GM23248 (cell line): ENCODE measurements around the gene SLC46A1. TPM values are rescaled to one million over a fixed set of nuclear protein-coding genes. Genes with fewer than 3 reads are reported as not detected.

Experiments
- DNase-seq: peaks from one replicate; pipeline ENCODE4 v3.0.0-alpha.2; 2015
- H2AFZ ChIP-seq: fragments of 200-600 bp; sonication (generic); 2 replicates; pipeline ENCODE4 v1.6.1; 2016; ENCODE audit warnings: antibody characterized with exemption
- H3F3A ChIP-seq: fragments of 200-600 bp; sonication (generic); 2 replicates; pipeline ENCODE4 v1.6.1; 2016; ENCODE audit warnings: mild to moderate bottlenecking, antibody characterized with exemption, mixed run types; ENCODE audit not compliant: insufficient read depth
- H3K27ac ChIP-seq: fragments of 200-600 bp; sonication (generic); 2 replicates; pipeline ENCODE4 v1.5.1; 2016; ENCODE audit warnings: mild to moderate bottlenecking
- H3K27me3 ChIP-seq: fragments of 200-600 bp; sonication (generic); replicated peaks from 2 replicates; pipeline ENCODE4 v1.6.1; 2016; ENCODE audit warnings: mild to moderate bottlenecking; ENCODE audit not compliant: insufficient read depth
- H3K36me3 ChIP-seq: fragments of 200-600 bp; sonication (generic); 2 replicates; pipeline ENCODE4 v1.6.1; 2016; ENCODE audit warnings: low read depth, mild to moderate bottlenecking
- H3K4me1 ChIP-seq: fragments of 200-600 bp; sonication (generic); 2 replicates; pipeline ENCODE4 v1.6.1; 2016; ENCODE audit warnings: mild to moderate bottlenecking; ENCODE audit not compliant: insufficient read depth
- H3K4me2 ChIP-seq: fragments of 200-600 bp; sonication (generic); one replicate; pipeline ENCODE4 v1.6.1; 2016; ENCODE audit warnings: mild to moderate bottlenecking; ENCODE audit not compliant: unreplicated experiment
- H3K4me3 ChIP-seq: fragments of 200-600 bp; sonication (generic); 2 replicates; pipeline ENCODE4 v1.5.1; 2016; ENCODE audit warnings: mild to moderate bottlenecking
- H3K79me2 ChIP-seq: fragments of 200-600 bp; sonication (generic); 2 replicates; pipeline ENCODE4 v1.6.1; 2016; ENCODE audit warnings: mild to moderate bottlenecking; ENCODE audit not compliant: insufficient read depth
- H3K9ac ChIP-seq: fragments of 200-600 bp; sonication (generic); 2 replicates; pipeline ENCODE4 v1.6.1; 2016; ENCODE audit warnings: mild to moderate bottlenecking
- H3K9me2 ChIP-seq: fragments of 200-600 bp; sonication (generic); 2 replicates; pipeline ENCODE4 v1.6.1; 2016; ENCODE audit warnings: mixed run types, mild to moderate bottlenecking, moderate library complexity; ENCODE audit not compliant: insufficient read depth
- H3K9me3 ChIP-seq: fragments of 200-600 bp; sonication (generic); one replicate; pipeline ENCODE4 v1.6.1; 2017; ENCODE audit warnings: low read depth
- H4K20me1 ChIP-seq: fragments of 200-600 bp; sonication (generic); 2 replicates; pipeline ENCODE4 v1.6.0; 2016; ENCODE audit not compliant: insufficient read depth
- EZH2 ChIP-seq: fragments of 200-600 bp; sonication (generic); IDR thresholded peaks from 2 replicates; pipeline ENCODE4 v1.6.1; 2018; ENCODE audit warnings: antibody characterized with exemption, mild to moderate bottlenecking; ENCODE audit not compliant: insufficient read depth, poor library complexity, severe bottlenecking
- EZH2phosphoT487 ChIP-seq: fragments of 200-600 bp; sonication (generic); IDR thresholded peaks from 2 replicates; pipeline ENCODE4 v1.6.1; 2018; ENCODE audit warnings: antibody characterized with exemption, moderate library complexity, mild to moderate bottlenecking, low read depth; ENCODE audit not compliant: insufficient read depth
- WGBS, 2 experiments: methylation state at CpG; one replicate each; pipeline ENCODE4 v1.1.6; 2015 to 2017; ENCODE audit warnings: low lambda C conversion rate in 2 of 2, low coverage in 1 of 2; ENCODE audit errors: missing lambda C conversion rate in 2 of 2; 5-methylcytosine and 5-hydroxymethylcytosine counted together
- in situ Hi-C: fragments of 300-500 bp; cut with MboI; formaldehyde crosslinking; loops from 2 replicates; pipeline ENCODE4 v1.15.0; 2020
- polyA plus RNA-seq: library from polyadenylated mRNA; unstranded; fragments of >200 nt; fragmentation: Nextera tagmentation; extraction: Ambion mirVana; gene quantifications from 2 replicates; pipeline ENCODE4 v1.2.1, GENCODE V29; 2016
- total RNA-seq: library from RNA; depleted of rRNA; stranded (reverse); fragments of >200 nt; shearing (Covaris generic); gene quantifications from 2 replicates; pipeline ENCODE4 v1.2.3, GENCODE V29; 2014

The SLC46A1 gene
- total and polyA plus RNA-seq, 2 experiments from 2014 or later, result 4.9 to 11.1 TPM

- 61 to 62% methylated on average over 6 of the region's 6 CpGs for WGBS, 2 experiments
- peaks cover 13% of the 10 kb centered on the region for H3F3A ChIP-seq
- no peaks in the 10 kb centered on the region for H3K27me3 ChIP-seq
- no peak overlapping the region for H3K4me2 ChIP-seq
- no peaks in the 10 kb centered on the region for H3K9me2 ChIP-seq
- H3K79me2 ChIP-seq, result no peaks in the 10 kb centered on the region
- H2AFZ ChIP-seq, result no peak overlapping the region
- no peak overlapping the region for H3K9ac ChIP-seq
- no peak overlapping the region for H3K4me3 ChIP-seq
- H3K4me1 ChIP-seq, result peaks cover 17% of the 10 kb centered on the region
- H4K20me1 ChIP-seq, result no peaks in the 10 kb centered on the region
- no peak overlapping the region for H3K27ac ChIP-seq
- no peaks in the 10 kb centered on the region for H3K36me3 ChIP-seq
- in situ Hi-C loops, result no loop called here
- TF ChIP-seq EZH2phosphoT487 (no peak), EZH2 (no peak)
- DNase-seq, result peak; percentile 33
- H3K9me3 ChIP-seq, result no peaks in the 10 kb centered on the region
Measured at GRCh38 chr17:28398280-28398981, 7.6 kb downstream of the SLC46A1 start.

- H3K9ac ChIP-seq, result no peak overlapping the region
- in situ Hi-C loops, result no loop called here
- H3K27me3 ChIP-seq, result no peaks in the 10 kb centered on the region
- no peaks in the 10 kb centered on the region for H4K20me1 ChIP-seq
- peaks cover 13% of the 10 kb centered on the region for H3F3A ChIP-seq
- no peaks in the 10 kb centered on the region for H3K9me3 ChIP-seq
- 74 to 85% methylated on average over 7 of the region's 7 CpGs for WGBS, 2 experiments
- no peaks in the 10 kb centered on the region for H3K9me2 ChIP-seq
- TF ChIP-seq EZH2phosphoT487, result no peak
- TF ChIP-seq EZH2, result no peak
- no peak overlapping the region for H3K27ac ChIP-seq
- no peak overlapping the region for H3K4me3 ChIP-seq
- H3K4me2 ChIP-seq, result no peak overlapping the region
- peaks cover 17% of the 10 kb centered on the region for H3K4me1 ChIP-seq
- DNase-seq, result no peak
- H2AFZ ChIP-seq, result no peak overlapping the region
- H3K79me2 ChIP-seq, result no peaks in the 10 kb centered on the region
- no peaks in the 10 kb centered on the region for H3K36me3 ChIP-seq
Measured at GRCh38 chr17:28397687-28398279, 8.2 kb downstream of the SLC46A1 start.

GRCh38 chr17:28397275-28397674 lies 8.7 kb downstream of the SLC46A1 start:
- Histone ChIP-seq H2AFZ (no peak overlapping the region), H3K79me2 (no peaks in the 10 kb centered on the region), H3K4me3 (no peak overlapping the region), H3K4me1 (peaks cover 17% of the 10 kb centered on the region), H3K9me2 (no peaks in the 10 kb centered on the region), H3F3A (peaks cover 13% of the 10 kb centered on the region), H4K20me1 (no peaks in the 10 kb centered on the region), H3K9ac (no peak overlapping the region), H3K36me3 (no peaks in the 10 kb centered on the region), H3K9me3 (no peaks in the 10 kb centered on the region), H3K4me2 (no peak overlapping the region), H3K27me3 (no peaks in the 10 kb centered on the region), H3K27ac (no peak overlapping the region)
- TF ChIP-seq EZH2, result no peak
- no peak for TF ChIP-seq EZH2phosphoT487
- WGBS, 2 experiments, result 92 to 96% methylated on average over 3 of the region's 3 CpGs
- in situ Hi-C loops, result no loop called here
- DNase-seq, result no peak

GRCh38 chr17:28396635-28397239 lies 9.3 kb downstream of the SLC46A1 start:
- Histone ChIP-seq H3K4me2 (no peak overlapping the region), H3K4me1 (peaks cover 17% of the 10 kb centered on the region), H3K4me3 (no peak overlapping the region), H3K79me2 (no peaks in the 10 kb centered on the region), H4K20me1 (no peaks in the 10 kb centered on the region), H3K9me3 (no peaks in the 10 kb centered on the region), H3K27me3 (no peaks in the 10 kb centered on the region), H3K36me3 (no peaks in the 10 kb centered on the region), H3K27ac (no peak overlapping the region), H3K9me2 (no peaks in the 10 kb centered on the region), H3F3A (peaks cover 13% of the 10 kb centered on the region), H3K9ac (no peak overlapping the region), H2AFZ (no peak overlapping the region)
- DNase-seq, result no peak
- 90 to 94% methylated on average over 6 of the region's 6 CpGs for WGBS, 2 experiments
- in situ Hi-C loops, result no loop called here
- TF ChIP-seq EZH2, result no peak
- no peak for TF ChIP-seq EZH2phosphoT487
